AG08395 (cell line): ENCODE data around the gene NLRC4.
"Not testable (repeated sequence)": the region's sequence is repeated elsewhere in the genome, so short reads cannot be mapped to it uniquely, and the experiment has no call there.

Experiments used
- DNase-seq: peaks from one replicate; pipeline ENCODE4 v3.0.0; 2012; ENCODE audit warnings: mixed read lengths, low spot score

The NLRC4 gene, protein sequence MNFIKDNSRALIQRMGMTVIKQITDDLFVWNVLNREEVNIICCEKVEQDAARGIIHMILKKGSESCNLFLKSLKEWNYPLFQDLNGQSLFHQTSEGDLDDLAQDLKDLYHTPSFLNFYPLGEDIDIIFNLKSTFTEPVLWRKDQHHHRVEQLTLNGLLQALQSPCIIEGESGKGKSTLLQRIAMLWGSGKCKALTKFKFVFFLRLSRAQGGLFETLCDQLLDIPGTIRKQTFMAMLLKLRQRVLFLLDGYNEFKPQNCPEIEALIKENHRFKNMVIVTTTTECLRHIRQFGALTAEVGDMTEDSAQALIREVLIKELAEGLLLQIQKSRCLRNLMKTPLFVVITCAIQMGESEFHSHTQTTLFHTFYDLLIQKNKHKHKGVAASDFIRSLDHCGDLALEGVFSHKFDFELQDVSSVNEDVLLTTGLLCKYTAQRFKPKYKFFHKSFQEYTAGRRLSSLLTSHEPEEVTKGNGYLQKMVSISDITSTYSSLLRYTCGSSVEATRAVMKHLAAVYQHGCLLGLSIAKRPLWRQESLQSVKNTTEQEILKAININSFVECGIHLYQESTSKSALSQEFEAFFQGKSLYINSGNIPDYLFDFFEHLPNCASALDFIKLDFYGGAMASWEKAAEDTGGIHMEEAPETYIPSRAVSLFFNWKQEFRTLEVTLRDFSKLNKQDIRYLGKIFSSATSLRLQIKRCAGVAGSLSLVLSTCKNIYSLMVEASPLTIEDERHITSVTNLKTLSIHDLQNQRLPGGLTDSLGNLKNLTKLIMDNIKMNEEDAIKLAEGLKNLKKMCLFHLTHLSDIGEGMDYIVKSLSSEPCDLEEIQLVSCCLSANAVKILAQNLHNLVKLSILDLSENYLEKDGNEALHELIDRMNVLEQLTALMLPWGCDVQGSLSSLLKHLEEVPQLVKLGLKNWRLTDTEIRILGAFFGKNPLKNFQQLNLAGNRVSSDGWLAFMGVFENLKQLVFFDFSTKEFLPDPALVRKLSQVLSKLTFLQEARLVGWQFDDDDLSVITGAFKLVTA

DNA sequence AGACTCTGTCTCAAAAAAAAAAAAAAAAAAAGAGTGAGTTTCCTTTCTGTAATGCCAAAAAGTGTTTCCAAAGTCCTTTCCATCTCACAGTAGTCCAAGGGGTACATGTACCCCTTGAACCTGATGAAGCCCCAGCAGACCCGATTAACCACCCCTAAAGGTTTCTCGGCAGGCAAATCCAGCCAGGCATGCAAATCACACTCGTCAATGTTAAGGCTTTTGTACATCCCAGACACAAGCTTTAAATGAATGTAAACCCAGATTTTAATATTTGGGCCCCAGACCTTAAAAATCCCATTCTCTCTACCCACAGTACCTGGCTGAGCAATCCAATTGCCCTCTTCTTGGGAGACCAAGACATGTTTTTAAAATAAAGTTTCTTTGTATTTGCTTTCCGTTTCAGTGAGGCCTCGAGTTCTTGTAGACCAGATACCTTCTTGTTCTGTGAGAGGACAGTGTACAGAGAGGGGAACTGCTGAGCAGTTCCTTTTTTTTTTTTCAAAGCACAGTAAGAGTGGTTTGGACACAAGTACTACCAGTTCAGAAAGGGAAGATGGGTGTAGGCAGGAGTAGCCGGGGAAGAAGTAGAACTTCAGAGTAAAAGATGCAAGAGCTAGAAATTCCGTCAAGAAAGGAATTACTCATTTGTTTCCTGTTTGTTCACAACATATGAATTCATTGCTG, at the start of gene NLRC4:
Gene NLRC4, minus strand, starts transcription at position 465 of the 684 bp plus-strand sequence. CDS start 8,111 bp downstream, outside the sequence.
- no peak for DNase-seq

DNA sequence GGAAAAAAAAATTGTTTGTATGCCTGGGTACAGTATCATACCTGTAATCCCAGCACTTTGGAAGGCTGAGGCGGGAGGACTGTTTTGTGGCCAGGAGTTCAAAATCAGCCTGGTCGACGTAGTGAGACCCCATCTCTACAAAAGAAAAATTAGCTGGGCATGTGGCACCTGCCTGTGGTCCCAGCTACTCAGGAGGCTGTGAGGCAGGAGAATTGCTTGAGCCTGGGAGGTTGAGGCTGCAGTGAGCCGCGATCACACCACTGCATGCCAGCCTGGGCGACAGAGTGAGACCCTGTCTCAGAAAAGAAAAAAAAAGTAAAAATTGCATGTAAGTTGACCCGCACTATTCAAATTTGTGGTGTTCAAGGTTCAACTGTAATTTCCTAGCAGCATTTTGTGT, 45.9 kb upstream of the NLRC4 start:
- DNase-seq, result no peak

DNA sequence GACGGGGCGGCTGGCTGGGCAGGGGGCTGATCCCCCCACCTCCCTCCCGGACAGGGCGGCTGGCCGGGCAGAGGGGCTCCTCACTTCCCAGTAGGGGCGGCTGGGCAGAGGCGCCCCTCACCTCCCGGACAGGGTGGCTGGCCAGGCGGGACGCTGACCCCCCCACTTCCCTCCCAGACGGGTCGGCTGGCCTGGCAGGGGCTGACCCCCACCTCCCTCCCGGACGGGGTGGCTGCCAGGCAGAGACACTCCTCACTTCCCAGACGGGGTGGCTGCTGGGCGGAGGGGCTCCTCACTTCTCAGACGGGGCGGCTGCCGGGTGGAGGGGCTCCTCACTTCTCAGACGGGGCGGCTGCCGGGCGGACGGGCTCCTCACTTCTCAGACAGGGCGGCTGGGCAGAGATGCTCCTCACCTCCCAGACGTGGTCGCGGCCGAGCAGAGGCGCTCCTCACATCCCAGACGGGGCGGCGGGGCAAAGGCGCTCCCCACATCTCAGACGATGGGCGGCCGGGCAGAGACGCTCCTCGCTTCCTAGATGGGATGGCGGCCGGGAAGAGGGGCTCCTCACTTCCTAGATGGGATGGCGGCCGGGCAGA, 29.4 kb upstream of the NLRC4 start:
- DNase-seq, result not testable (repeated sequence)

DNA sequence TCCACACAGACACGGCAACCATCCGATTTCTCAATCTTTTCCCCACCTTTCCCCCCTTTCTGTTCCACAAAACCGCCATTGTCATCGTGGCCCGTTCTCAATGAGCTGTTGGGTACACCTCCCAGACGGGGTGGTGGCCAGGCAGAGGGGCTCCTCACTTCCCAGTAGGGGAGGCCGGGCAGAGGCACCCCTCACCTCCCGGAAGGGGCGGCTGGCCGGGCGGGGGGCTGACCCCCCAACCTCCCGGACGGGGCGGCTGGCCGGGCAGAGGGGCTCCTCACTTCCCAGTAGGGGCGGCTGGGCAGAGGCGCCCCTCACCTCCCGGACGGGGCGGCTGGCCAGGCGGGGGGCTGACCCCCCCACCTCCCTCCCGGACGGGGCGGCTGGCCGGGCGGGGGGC, 28.8 kb upstream of the NLRC4 start:
- not testable (repeated sequence) for DNase-seq

DNA sequence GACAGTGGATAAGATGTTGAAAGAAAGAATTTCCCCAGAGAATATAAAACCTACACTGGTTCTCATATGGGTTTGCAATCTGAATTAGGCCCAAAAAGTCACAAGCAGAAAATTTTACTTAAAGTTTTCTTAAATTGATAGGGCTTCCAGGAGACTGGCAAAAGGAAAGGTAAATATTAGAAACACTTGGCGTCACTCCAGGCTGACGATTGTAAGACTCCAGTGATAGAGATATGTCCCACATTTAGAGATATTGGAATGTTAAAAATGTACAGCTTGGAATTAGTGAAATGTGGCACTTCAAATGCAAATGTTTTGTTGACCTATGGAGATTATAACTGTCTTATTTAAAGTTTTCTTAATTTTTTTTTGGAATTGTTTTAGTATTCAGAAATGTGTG, 27.1 kb upstream of the NLRC4 start:
- no peak for DNase-seq

DNA sequence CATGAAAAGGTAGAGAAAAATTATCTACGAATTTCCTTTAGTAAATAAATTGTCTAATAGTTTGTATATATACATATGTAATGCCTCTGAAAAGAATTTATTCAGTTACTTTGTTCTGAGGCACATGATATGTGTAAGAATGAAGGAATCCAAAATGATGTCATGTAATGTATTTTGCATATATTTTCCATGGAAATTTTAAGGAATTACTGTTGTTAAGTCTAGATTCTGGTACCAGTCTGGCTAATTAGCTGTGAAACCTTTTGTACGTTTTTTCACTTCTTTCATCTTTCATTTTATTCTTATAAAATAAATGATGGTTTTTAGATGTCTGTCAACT, 25.3 kb upstream of the NLRC4 start:
- no peak for DNase-seq

DNA sequence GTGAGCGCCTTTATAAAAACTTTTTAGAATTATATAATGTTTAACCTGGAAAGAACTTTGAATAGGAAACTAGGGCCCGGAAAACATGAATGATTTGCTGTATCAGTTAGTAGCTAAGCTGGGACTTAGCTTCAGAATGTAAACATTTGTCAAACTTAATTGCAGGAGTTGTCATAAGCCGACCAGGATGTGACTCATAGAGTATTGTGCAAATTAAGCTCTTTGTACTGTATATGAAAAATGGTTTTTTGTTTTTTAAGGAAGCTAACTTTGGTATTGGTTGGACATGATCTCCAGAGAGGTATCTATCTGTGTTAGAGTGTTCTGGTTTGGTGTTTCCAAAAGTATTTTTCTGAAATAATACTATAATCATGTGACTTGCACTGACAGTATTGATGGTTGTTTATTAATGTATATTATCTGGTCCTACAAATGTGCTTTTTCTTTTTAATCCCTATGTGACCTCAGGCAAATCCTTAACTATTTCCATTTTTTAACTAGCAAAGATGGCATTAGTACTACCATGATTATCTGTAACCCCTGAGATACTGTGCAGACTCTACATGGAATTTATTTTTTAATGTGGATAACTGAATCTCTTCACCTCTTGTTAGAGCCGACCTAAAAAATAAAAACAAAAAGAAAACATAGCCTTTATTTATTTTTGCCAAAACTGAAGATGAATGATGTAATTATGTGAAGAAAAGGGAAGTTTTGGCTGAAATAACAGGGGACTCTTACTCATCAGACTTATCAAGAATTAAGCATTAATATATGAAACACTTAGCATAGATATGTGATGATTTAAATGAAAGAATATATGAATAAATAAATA, 24.7 kb upstream of the NLRC4 start:
- DNase-seq, result peak; percentile 16

DNA sequence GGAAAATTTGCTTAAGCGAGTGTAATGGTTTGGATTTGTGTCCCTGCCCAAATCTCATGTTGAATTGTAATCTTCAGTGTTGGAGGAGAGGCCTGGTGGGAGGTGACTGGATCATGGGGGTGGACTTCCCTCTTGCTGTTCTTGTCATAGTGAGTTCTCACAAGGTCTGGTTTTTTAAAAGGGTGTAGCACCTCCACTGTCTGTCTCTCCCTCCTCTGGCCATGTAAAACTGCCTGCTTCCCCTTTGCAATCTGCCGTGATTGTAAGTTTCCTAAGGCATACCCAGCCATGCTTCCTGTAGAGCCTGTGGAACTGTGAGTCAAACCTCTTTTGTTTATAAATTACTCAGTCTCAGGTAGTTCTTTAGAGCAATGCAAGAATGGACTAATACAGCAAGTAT, 19.6 kb upstream of the NLRC4 start:
- DNase-seq, result no peak

DNA sequence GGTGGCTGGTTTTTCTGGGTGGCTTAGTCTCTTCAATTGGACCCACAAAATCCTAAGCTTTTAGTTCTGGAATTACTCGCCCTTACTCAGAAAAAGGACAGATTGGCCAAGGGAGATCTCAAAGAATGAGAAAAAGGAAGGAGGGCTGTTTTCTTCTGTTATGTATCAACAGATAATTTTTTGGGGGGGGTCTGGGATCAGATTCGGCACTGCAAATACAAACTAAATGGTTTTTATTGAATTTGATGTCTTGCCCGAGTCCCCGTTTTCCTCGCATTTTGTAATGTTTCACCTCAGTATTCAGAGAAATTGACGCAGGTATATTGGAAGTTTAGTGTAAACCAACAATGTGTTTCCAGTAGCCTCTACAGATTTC, 13.8 kb upstream of the NLRC4 start:
- no peak for DNase-seq

DNA sequence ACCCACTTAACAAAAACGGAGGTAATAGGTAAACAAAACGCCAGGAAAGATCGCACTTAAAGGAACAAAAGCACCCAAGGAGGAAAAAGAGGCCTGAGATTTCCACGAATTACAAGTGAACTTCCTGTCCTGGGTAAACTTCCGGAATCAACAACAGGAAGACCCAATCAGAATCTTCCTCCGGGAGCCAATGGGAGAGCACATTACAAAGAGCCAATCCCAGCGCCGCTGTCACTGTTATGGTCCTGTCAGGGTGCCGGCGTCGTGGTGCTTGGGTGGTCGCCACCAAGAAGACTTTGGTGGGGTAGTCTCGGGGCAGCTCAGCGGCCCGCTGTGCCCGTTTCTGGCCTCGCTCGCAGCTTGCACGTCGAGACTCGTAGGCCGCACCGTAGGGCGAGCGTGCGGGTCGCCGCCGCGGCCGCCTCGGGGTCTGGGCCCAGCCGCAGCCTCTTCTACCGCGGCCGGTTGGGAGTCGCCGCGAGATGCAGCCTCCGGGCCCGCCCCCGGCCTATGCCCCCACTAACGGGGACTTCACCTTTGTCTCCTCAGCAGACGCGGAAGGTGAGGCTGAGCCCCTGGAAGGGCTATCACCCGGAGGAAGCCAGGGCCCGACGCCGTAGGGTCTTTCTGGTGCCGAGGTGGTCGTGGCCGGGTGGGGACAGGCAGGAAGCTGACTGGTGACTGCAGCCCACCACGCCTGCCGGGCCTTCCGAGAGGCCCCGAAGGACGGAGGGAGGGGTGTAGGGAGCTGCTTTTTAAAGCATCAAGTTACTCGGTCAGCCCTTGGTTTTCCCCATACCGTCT, 13.2 kb upstream of the NLRC4 start, which contains the start of gene YIPF4:
Gene YIPF4, plus strand, starts transcription at position 231 of the 804 bp plus-strand sequence. Its CDS starts 252 bp downstream, at position 483.
- peak; percentile 100 for DNase-seq

DNA sequence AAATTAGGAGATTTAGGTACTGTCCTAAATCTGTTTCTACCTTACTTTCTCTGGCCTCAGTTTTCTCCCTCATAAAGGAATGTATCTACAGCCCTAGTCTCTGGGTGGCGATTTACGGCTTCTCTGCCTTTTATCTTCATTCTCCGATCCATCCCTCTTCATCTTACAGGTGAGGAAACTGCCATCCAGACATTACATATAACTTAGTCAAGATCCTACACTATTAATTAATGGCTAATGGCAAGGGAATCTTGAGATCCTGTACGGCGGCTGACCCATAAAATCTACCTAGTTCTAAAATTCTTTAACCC, 12.6 kb upstream of the NLRC4 start:
- no peak for DNase-seq

DNA sequence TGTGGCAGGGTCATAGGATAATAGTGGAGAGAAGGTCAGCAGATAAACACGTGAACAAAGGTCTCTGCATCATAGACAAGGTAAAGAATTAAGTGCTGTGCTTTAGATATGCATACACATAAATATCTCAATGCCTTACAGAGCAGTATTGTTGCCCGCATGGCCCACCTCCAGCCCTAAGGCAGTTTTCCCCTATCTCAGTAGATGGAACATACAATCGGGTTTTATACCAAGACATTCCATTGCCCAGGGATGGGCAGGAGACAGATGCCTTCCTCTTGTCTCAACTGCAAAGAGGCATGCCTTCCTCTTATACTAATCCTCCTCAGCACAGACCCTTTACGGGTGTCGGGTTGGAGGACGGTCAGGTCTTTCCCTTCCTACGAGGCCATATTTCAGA, 11.1 kb upstream of the NLRC4 start:
- DNase-seq, result not testable (repeated sequence)

DNA sequence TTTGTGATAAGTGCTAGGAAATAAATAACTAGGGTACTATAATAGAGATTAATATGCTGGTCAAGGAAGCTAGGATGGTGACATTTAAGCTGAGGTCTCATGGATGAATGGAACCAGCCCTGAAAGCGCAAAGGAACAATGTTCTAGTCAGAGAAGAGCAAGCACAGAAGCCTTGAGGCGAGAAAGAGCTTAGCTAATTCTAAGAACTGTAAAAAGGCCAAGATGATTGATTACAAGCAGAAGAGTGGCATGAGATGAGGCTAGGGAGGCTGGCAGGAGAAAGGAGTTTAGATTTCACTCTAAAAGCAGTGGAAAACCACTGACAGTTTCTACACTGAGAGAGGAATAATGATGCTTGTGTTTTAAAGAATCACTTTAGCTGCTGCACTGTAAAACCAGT, 9.6 kb upstream of the NLRC4 start:
- DNase-seq, result no peak

DNA sequence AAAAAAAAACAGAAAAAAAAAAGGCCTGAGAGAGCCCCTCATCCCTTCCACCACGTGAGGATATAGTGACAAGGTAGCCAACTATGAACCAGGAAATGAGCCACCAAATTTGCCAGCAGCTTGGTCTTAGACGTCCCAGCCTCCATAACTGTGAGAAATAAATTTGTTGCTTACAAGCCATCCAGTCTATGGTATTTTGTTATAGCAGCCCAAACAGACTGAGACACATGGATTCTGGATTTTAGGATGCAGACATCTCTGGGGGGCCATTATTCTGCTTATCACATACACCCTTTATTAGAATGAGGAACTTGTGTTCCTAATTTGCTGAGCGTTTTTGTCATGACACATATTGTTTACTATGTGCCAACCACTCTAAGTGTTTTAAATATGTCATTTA, 7.6 kb upstream of the NLRC4 start:
- no peak for DNase-seq

DNA sequence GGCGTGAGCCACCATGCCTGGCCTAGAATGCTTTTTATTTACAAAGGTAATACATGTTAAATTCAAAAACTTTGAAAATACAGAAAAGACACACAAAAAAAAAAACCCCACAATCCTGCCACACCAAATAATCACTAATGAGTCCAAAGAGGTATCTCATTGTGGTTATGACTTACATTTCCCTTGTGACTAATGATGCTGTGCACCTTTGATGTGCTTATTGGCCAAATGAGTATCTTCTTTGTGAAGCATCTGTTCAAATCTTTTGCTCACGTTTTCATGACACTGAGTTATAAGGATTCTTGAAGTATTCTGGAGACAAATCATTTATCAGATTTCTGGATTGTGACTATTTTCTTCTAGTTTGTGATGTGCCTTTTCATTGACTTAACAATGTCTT, 6.4 kb upstream of the NLRC4 start:
- no peak for DNase-seq

DNA sequence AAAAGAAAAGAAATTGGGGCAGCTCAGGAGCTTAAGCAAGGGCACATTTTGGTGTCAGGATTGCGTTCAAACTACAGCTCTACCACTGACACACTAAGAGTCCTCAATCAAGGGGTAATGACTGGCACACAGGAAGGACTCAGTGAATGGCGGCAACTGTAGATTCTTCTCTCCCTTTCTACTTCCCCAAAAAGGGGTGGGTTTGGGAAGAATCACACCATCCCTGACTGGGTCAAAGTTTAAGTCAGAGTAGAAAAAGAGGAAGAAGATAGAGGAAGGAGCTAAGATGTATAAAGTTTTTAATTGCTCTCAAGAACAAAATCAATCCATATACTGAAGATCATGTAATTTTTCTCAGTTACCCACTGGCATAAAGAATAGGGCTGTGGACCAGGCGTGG, 2.6 kb downstream of the NLRC4 start:
- no peak for DNase-seq

DNA sequence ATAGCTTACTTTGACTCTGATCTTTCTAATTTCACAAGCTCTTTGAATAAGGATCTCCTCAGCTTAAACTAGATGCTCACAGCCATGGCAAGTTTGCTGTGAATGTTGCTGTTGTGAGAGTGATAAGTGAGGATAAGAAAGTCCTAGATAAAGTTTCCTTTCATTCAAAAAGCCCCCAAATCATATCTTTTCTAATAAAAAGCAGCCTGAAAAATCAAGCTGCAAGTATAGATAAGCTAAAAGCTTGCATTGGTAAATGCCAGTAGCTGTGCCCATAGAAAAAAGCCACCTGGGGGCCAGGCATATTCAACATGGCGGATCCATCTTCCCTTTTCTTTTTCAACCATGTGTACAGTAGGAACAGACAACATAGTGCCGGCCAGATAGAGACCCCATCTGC, 4.3 kb downstream of the NLRC4 start:
- DNase-seq, result no peak

DNA sequence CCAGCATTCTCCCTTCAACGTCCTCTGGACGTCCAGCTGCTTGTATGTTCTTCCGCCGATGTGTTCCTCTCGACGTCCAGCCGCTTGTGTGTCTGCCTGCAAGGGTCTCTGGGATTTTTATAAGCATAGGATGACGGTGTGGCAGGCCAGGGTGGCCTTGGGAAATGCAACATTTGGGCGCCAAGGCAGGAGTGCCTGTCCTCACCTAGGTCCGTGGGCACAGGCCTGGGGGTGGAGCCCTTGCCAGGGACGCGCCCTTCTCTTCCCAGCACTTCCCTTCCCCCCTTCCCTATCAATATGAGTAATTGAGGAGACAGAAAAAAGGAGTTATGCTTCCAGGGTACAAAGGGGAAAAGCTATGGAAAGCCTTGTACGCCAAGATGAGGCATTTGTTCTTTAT, 6.4 kb downstream of the NLRC4 start:
- no peak for DNase-seq

DNA sequence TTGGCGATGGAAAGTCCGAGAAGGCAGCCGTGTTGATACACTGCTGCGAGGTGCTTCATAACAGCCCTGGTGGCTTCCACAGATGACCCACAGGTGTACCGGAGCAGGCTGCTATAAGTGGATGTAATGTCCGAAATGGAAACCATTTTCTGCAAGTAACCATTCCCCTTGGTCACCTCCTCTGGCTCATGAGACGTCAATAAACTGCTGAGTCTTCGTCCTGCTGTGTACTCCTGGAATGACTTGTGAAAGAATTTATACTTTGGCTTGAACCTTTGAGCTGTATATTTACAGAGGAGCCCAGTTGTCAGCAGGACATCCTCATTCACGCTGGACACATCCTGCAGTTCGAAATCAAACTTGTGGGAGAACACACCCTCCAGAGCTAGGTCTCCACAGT, 14.4 kb downstream of the NLRC4 start:
- DNase-seq, result no peak

DNA sequence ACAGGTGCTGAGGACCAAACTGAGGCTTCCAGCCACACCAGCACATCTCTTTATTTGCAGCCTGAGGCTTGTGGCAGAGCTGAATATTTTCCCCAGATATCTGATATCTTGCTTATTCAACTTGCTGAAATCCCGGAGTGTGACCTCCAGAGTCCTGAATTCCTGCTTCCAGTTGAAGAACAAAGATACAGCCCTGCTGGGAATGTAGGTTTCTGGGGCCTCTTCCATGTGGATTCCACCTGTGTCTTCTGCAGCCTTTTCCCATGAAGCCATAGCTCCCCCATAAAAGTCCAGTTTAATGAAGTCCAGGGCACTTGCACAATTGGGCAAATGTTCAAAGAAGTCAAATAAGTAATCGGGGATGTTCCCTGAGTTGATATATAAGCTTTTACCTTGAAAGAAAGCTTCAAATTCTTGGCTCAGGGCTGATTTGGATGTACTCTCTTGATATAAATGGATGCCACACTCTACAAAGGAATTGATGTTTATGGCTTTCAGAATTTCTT, 14.9 kb downstream of the NLRC4 start:
- DNase-seq, result no peak
